Activated T-cell treated with anti-CD3 and anti-CD28 coated beads, Interleukin-2, amount 50 U/mL, for 4 hours (primary cell): ENCODE results near the gene CD200R1L. TPM values are rescaled to one million over a fixed set of nuclear protein-coding genes. Genes with fewer than 3 reads are reported as not detected.
A peak's percentile ranks its signal among the peaks of the same experiment; 100 is the strongest.
"Not testable (repeated sequence)": the region's sequence is repeated elsewhere in the genome, so short reads cannot be mapped to it uniquely, and the experiment has no call there.

ENCODE experiments used
- ATAC-seq, 2 donors: fragments of 200-7000 bp; cut with Tn5 transposase; one replicate each; pipeline ENCODE4 v1.10.0; 2021
- DNase-seq: peaks from one replicate; pipeline ENCODE4 v3.0.0-alpha.2; 2020
- H3K27me3 Mint-ChIP-seq: one replicate; pipeline ENCODE4 v1.8.0; 2021; ENCODE audit warnings: low read depth, mixed read lengths
- H3K36me3 Mint-ChIP-seq: one replicate; pipeline ENCODE4 v1.8.0; 2022; ENCODE audit warnings: mixed read lengths; ENCODE audit not compliant: insufficient read depth
- H3K4me1 Mint-ChIP-seq: one replicate; pipeline ENCODE4 v1.8.0; 2021; ENCODE audit warnings: low read depth, mixed read lengths
- H3K4me3 Mint-ChIP-seq: one replicate; pipeline ENCODE4 v1.8.0; 2021; ENCODE audit warnings: mild to moderate bottlenecking, moderate library complexity, mixed read lengths
- H3K9me3 Mint-ChIP-seq: one replicate; pipeline ENCODE4 v1.8.0; 2021; ENCODE audit warnings: mixed read lengths
- total RNA-seq, 3 donors: library from RNA; stranded (reverse); gene quantifications; one replicate each; pipeline ENCODE4 v1.2.1, GENCODE V29; 2021

CD200R1L gene
- total RNA-seq, 3 donors from 2014 or later = not detected

- DNase-seq = no peak
- peaks cover 31% of the 10 kb centered on the region for H3K4me1 Mint-ChIP-seq
- ATAC-seq = no peak
- H3K36me3 Mint-ChIP-seq = peaks cover 6% of the 10 kb centered on the region
- no peak overlapping the region for H3K4me3 Mint-ChIP-seq
- H3K27me3 Mint-ChIP-seq = no peaks in the 10 kb centered on the region
- H3K9me3 Mint-ChIP-seq = peaks cover 31% of the 10 kb centered on the region
These were observed 9.2 kb upstream of the CD200R1L start for GRCh38 chr3:112855883-112856282.

GRCh38 chr3:112855074-112855473 is 8.4 kb upstream of the CD200R1L start:
- ATAC-seq, H3K27me3 Mint-ChIP-seq, H3K4me3 Mint-ChIP-seq, H3K36me3 Mint-ChIP-seq, DNase-seq: not testable (repeated sequence)
- Mint-ChIP-seq H3K9me3 (peaks cover 39% of the 10 kb centered on the region), H3K4me1 (peaks cover 31% of the 10 kb centered on the region)

- no peak for ATAC-seq
- Mint-ChIP-seq H3K4me1 (peaks cover 25% of the 10 kb centered on the region), H3K9me3 (peaks cover 31% of the 10 kb centered on the region), H3K27me3 (no peaks in the 10 kb centered on the region), H3K36me3 (peaks cover 8% of the 10 kb centered on the region), H3K4me3 (no peak overlapping the region)
- no peak for DNase-seq
These were observed 1.5 kb upstream of the CD200R1L start for GRCh38 chr3:112848196-112848595.

GRCh38 chr3:112847692-112848091 is 1.0 kb upstream of the CD200R1L start:
- DNase-seq (no peak), ATAC-seq (no peak)
- Mint-ChIP-seq H3K4me1 (peaks cover 25% of the 10 kb centered on the region), H3K36me3 (peaks cover 10% of the 10 kb centered on the region), H3K4me3 (peak overlapping the region; percentile 1), H3K27me3 (no peaks in the 10 kb centered on the region), H3K9me3 (peaks cover 33% of the 10 kb centered on the region)

GRCh38 chr3:112845772-112846171 is 892 bp downstream of the CD200R1L start:
- Mint-ChIP-seq H3K9me3 (peaks cover 14% of the 10 kb centered on the region), H3K4me3 (no peak overlapping the region), H3K4me1 (peaks cover 25% of the 10 kb centered on the region), H3K36me3 (peaks cover 3% of the 10 kb centered on the region), H3K27me3 (no peaks in the 10 kb centered on the region)
- DNase-seq = no peak
- ATAC-seq = peak in 1 of 2 donors; percentile 35

GRCh38 chr3:112829046-112829445 is 17.6 kb downstream of the CD200R1L start:
- Mint-ChIP-seq H3K36me3 (no peaks in the 10 kb centered on the region), H3K4me3 (no peak overlapping the region), H3K4me1 (no peaks in the 10 kb centered on the region), H3K9me3 (no peaks in the 10 kb centered on the region), H3K27me3 (no peaks in the 10 kb centered on the region)
- ATAC-seq = no peak
- DNase-seq = no peak

GRCh38 chr3:112822064-112823055 is 24.3 kb downstream of the CD200R1L start:
- Mint-ChIP-seq H3K36me3 (no peaks in the 10 kb centered on the region), H3K9me3 (peaks cover 5% of the 10 kb centered on the region), H3K4me1 (peaks cover 3% of the 10 kb centered on the region), H3K4me3 (no peak overlapping the region), H3K27me3 (no peaks in the 10 kb centered on the region)
- DNase-seq (no peak), ATAC-seq (no peak)

- H3K36me3 Mint-ChIP-seq = no peaks in the 10 kb centered on the region
- peaks cover 16% of the 10 kb centered on the region for H3K4me1 Mint-ChIP-seq
- DNase-seq (no peak), ATAC-seq (no peak)
- no peak overlapping the region for H3K4me3 Mint-ChIP-seq
- peaks cover 5% of the 10 kb centered on the region for H3K9me3 Mint-ChIP-seq
- no peaks in the 10 kb centered on the region for H3K27me3 Mint-ChIP-seq
These were observed 28.4 kb downstream of the CD200R1L start for GRCh38 chr3:112818289-112818688.

- Mint-ChIP-seq H3K27me3 (no peaks in the 10 kb centered on the region), H3K4me1 (peaks cover 19% of the 10 kb centered on the region), H3K36me3 (no peaks in the 10 kb centered on the region), H3K9me3 (peaks cover 5% of the 10 kb centered on the region), H3K4me3 (no peak overlapping the region)
- DNase-seq (no peak), ATAC-seq (no peak)
These were observed 28.9 kb downstream of the CD200R1L start for GRCh38 chr3:112817797-112818196.

GRCh38 chr3:112817271-112817670 is 29.4 kb downstream of the CD200R1L start:
- Mint-ChIP-seq H3K27me3 (no peaks in the 10 kb centered on the region), H3K9me3 (peaks cover 5% of the 10 kb centered on the region), H3K4me1 (peaks cover 22% of the 10 kb centered on the region), H3K36me3 (no peaks in the 10 kb centered on the region), H3K4me3 (no peak overlapping the region)
- ATAC-seq (no peak), DNase-seq (no peak)

GRCh38 chr3:112815981-112816380 is 30.7 kb downstream of the CD200R1L start:
- DNase-seq = no peak
- H3K4me3 Mint-ChIP-seq = no peak overlapping the region
- no peaks in the 10 kb centered on the region for H3K27me3 Mint-ChIP-seq
- H3K9me3 Mint-ChIP-seq = peaks cover 5% of the 10 kb centered on the region
- peaks cover 24% of the 10 kb centered on the region for H3K4me1 Mint-ChIP-seq
- ATAC-seq = no peak
- no peaks in the 10 kb centered on the region for H3K36me3 Mint-ChIP-seq

- H3K4me3 Mint-ChIP-seq = no peak overlapping the region
- no peaks in the 10 kb centered on the region for H3K36me3 Mint-ChIP-seq
- no peak for DNase-seq
- ATAC-seq = no peak
- peaks cover 5% of the 10 kb centered on the region for H3K9me3 Mint-ChIP-seq
- peaks cover 26% of the 10 kb centered on the region for H3K4me1 Mint-ChIP-seq
- no peaks in the 10 kb centered on the region for H3K27me3 Mint-ChIP-seq
These were observed 32.4 kb downstream of the CD200R1L start for GRCh38 chr3:112814266-112814665.

- ATAC-seq = no peak
- Mint-ChIP-seq H3K9me3 (peaks cover 1% of the 10 kb centered on the region), H3K36me3 (no peaks in the 10 kb centered on the region), H3K4me3 (no peak overlapping the region), H3K4me1 (peaks cover 27% of the 10 kb centered on the region), H3K27me3 (no peaks in the 10 kb centered on the region)
- DNase-seq = no peak
These were observed 32.9 kb downstream of the CD200R1L start for GRCh38 chr3:112813723-112814171.

- no peaks in the 10 kb centered on the region for H3K36me3 Mint-ChIP-seq
- DNase-seq = no peak
- no peaks in the 10 kb centered on the region for H3K27me3 Mint-ChIP-seq
- no peak for ATAC-seq
- H3K9me3 Mint-ChIP-seq = no peaks in the 10 kb centered on the region
- no peak overlapping the region for H3K4me3 Mint-ChIP-seq
- H3K4me1 Mint-ChIP-seq = peaks cover 29% of the 10 kb centered on the region
These were observed 33.6 kb downstream of the CD200R1L start for GRCh38 chr3:112813016-112813415.
